ENCODE data around the gene VAMP8.
A peak's percentile ranks its signal among the peaks of the same experiment; 100 is the strongest.
"Not testable (repeated sequence)": the region's sequence is repeated elsewhere in the genome, so short reads cannot be mapped to it uniquely, and the experiment has no call there.

VAMP8 gene

GRCh38 chr2:85577386-85578242 lies at the start of gene VAMP8:
Gene VAMP8, plus strand, starts transcription at chr2:85577586. Its CDS starts 61 bp downstream, at chr2:85577647.
- DNase-seq: peak; percentile 62

DNA sequence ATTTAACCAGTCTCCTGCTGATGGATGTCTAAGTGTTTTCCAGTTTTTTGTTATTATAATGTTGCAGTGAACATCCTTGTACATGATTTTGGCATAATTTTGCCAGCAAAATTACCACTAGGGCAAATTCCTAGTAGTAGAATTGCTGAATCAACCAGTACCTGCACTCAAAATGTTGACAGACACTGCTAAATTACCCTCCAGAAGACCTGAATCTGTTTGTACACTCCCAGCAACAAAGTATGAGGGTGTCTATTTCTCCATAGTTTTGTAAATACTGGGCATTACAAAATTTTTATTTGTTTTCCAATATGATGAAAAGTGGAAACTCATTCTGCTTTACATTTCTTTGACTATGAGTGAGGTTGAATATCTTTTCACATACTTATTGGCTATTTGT lies 49.6 kb upstream of the VAMP8 start:
- no peak for DNase-seq

- DNase-seq: no peak
Observed at GRCh38 chr2:85528355-85528754, 49.0 kb upstream of the VAMP8 start.

DNA sequence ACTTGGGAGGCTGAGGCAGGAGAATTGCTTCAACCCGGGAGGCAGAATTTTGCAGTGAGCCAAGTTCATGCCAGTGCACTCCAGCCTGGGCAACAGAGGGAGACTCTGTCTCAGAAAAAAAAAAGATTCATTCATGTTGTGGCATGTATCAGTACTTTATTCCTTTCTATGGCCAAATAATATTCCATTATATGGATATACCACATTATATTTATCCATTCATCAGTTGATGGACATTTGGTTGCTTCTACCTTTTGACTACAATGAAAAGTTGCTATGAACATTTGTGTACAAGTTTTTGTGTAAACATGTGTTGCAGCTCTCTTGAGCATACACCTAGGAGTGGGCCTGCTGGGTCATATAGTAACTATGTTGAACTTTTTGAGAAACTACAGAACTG lies 47.6 kb upstream of the VAMP8 start:
- DNase-seq: no peak

DNA sequence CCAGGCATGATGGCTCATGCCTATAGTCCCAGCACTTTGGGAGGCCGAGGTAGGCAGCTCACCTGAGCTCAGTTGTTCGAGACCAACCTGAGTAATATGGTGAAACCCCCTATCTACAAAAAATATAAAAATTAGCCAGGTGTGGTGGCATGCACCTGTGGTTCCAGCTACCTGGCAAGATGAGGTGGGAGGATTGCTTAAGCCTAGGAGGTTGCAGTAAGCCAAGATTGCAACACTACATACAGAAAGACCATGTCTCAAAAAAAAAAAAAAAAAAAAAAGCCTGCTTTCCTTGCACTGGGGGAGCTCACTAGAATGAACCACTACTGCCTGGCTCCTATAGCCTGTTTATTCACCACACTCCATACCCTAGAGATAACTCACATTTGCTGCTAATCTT lies 45.8 kb upstream of the VAMP8 start:
- no peak for DNase-seq

DNA sequence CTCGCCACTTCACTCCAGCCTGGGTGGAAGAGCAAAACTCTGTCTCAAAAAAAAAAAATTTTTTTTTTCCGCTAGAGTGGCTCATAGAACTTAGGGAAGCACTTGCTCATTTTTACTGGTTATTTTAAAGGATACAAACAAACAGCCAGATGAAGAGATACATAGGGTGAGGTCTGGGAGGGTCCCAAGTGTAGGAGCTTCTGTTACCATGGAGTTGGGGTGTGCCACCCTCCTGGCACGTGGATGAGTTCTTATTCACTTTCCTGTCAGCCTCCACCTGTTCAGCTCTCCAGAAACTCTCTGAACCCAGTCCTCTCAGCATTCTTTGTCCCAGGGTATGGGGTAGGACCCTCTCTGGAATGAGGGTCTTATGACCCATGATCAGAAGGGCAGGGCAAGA lies 43.3 kb upstream of the VAMP8 start:
- no peak for DNase-seq

DNA sequence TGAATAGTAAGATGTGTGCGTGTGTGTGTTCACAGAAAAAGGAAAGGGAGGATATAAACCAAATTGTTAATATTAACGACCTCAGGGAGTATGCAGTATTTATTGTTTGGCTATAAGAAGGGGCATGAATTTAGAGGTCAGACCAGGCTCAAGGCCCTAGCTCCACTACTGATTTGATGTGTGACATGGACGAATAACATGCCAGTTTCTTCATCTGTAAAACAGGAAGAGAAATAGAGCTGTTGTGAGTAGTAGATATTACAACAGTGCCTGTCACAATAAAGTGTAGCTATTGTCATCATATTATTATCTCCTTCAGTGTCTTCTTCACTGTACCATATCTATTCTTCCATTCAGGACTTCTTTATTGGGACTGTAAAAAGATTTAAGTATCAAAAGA lies 42.5 kb upstream of the VAMP8 start:
- DNase-seq: no peak

DNA sequence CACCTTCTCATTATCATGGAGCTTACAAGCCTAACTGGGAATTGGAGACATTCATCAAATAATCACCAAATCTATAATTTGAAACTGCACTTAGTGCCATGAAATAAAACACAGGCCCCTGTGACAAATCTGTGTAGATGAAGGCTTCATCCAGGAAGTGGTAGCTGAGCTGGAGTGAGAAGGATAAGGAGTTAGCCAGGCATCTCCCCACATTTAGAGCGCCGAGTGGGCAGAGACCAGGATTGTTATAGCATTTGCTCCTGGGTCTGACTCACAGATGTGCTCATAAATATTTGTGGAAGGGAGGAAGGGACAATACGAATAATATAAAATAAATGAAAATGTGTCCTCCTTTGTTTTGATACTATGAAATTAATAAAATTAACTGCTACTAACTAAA lies 40.9 kb upstream of the VAMP8 start:
- DNase-seq: no peak

DNA sequence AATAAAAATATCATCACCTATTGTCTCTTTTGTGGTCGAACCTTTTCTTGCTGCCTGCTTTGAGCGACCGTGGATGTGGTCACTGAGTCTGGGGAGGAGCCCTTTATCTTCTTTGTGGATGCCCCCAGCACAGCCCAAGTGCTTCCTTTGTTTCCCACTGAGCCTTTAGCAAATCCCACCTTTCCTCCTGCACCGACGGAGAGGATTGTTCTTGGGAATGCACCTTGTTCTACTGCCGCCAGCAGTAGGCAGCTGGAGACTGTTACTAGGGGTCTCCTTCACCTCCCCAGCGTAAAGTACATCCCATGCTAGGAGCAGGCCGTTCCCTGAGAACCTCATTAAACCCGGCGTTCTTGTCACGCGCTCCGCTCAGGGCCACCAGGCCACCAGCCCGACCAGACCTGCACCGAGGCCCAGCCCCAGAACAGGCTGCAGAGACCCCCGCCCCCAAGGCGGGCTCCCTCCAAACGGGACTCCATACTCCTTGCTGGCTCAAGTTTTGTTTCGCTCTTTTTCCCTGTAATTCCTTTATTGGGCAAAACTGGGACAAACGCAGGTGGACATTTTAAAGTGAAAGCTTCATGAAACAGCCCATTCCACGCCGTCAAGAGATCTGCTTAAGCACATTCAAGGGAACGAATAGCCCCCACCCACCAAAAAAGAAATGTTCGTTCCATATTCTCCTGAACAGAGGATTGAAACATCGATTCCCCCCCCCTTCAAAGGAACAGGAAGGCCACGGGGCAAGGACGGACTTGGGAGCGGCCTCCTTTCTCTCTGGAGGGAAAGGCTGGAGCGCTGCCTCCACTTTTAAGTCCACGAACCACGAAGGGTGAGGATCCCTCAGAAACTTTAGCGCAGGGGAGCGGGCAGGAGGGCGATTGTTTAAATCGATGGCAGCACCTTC lies 39.5 kb upstream of the VAMP8 start:
- DNase-seq: peak; percentile 38

- peak; percentile 89 for DNase-seq
Observed at GRCh38 chr2:85538507-85539360, 38.7 kb upstream of the VAMP8 start, which contains the start of gene MAT2A. Gene MAT2A, plus strand, starts transcription at chr2:85539168. Its CDS starts 120 bp downstream, at chr2:85539288.

DNA sequence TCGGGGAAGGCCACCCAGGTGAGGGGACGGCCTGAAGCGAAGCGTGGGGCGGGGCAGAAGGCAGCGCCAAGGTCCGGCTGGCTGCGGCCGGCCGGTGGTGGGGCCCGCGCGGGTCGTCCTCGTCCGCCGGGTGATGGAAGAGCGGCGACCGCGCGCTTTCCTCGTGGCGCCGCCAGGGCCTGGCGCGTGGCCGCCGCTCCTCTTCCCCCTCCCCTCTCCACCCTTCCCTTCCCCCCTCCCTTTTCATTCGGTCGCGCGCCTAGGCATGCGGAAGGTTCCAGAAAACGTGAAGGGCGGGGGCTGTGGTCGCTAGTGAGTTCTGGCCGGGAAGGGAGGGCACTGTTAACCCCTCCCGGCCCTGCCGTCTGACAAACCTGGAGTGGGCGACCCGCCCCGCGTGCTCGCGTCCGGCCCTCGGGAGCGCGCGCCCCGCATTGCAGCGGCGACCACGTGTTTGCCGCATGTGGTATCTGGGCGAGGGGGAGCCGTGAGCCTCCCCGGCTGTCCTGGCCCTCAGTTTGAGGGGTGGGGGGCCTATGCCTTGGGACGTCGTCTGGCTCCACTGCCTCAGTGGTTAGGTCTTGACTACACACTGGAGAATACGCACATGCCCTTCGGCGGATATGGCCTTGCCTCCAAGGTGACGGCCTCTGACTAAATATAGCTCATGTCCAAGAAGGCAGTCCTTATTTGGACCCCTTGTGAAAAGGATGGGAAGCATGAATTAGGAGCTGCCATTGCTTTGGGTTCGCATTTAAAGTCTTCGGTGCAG lies 37.8 kb upstream of the VAMP8 start:
- DNase-seq: peak; percentile 78

GRCh38 chr2:85540133-85540648 lies 37.2 kb upstream of the VAMP8 start:
- DNase-seq: no peak

- no peak for DNase-seq
Observed at GRCh38 chr2:85541262-85541661, 36.1 kb upstream of the VAMP8 start.

GRCh38 chr2:85541753-85542457 lies 35.5 kb upstream of the VAMP8 start:
- no peak for DNase-seq

DNA sequence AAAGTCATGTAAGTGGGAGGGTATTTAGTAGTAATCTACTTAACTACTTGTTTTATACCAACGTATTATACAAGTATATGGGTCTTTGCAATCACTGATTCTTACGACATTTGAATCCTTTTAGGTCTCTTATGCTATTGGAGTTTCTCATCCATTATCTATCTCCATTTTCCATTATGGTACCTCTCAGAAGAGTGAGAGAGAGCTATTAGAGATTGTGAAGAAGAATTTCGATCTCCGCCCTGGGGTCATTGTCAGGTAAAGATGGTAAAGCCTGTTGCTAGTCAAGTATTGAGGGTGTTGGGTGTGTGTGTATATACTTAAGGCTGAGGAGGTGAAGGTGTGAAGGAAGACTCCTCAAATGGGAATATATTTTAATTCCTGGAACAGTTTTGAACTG lies 34.6 kb upstream of the VAMP8 start:
- DNase-seq: no peak

DNA sequence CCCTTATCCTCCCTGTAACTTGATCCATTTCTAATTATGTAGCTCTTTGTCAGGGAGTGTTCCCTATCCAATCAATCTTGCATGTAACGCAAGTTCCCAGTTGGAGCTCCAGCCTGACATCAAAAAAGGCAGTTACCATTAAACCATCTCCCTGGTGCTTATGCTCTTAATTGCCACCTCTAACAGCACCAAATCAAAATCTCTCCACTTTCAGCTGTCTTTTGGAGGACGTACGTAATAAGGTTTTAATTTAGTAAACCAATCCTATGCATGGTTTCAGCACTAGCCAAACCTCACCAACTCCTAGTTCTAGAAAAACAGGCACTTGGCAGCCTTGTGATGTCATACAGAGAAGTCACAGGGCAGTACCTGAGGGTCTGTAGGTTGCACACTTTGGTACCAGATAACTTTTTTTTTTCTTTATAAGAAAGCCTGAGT lies 33.1 kb upstream of the VAMP8 start:
- not testable (repeated sequence) for DNase-seq

DNA sequence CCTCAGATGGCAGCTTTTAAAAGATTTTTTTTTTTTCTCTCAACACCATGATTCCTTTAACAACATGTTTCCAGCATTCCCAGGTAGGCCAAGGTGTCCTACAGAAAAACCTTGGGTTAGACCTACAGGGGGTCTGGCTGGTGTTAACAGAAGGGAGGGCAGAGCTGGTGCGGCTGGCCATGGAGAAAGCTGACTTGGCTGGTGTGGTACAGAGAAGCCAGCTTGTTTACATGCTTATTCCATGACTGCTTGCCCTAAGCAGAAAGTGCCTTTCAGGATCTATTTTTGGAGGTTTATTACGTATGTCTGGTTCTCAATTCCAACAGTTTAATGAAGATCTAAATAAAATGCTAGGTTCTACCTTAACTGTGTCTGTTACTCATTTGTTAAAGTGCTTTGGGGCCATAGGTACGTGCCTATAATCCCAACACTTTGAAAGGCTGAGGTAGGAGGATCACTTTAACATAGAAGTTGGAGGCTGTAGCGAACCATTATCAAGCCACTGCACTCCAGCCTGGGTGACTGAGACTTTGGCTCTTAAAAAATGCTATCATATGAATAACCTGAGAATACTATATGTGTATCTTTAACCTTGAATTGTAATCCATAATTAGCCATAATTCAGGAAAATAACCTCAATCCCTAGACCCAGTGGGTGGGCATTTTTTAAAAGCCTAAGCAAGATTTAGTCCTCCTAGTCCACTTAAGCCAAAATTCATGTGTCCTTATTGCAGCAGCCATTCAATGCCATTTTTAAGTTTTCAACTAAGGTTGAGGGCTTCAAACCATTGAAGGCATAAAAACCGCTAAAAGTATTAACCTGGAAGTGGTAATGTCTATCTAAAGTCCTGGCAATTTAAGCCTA lies 32.2 kb upstream of the VAMP8 start:
- not testable (repeated sequence) for DNase-seq

GRCh38 chr2:85545780-85546240 lies 31.6 kb upstream of the VAMP8 start:
- DNase-seq: no peak

DNA sequence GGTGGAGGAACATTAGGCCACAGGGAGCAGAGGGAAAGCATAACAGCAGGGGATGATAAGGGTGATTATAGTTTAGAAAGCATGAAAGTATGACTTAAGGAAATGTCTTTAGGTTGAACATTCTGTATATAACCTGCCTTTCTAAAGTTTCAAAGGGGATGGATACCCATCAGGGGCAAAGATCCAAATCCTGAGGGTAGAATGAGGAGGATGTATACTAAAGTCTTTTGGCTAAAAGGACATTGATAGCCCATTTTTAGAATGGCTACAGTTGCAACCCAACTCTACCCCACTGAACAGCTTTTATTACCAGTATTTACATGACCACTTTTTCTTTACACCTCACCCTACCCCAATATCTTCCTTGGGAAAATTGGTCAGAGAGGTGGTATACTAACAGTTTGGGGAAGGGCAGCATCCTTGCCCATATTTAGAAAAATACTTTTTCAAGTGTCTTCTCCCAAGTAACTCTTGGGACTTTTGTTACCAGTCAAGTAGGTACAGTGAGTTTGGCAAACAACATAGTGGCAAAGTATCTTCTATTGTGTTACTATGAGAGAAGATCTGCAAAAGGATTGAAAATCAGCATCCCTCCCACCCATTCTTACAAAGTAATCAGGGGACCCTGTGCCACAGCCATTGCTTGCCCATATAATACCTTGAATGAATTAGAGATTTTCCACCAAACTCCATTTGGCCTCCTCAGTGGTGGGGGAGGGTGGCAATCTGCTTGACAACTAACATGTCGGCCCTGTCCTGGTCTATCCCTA lies 30.1 kb upstream of the VAMP8 start:
- DNase-seq: no peak
